HepG2 (cell line): Measurements from ENCODE around the gene CD2.

Source experiments
- ETV6 ChIP-seq: sonication (generic); formaldehyde crosslinking; conservative IDR thresholded peaks from 2 replicates; pipeline ENCODE4 v1.4.0; 2020; ENCODE audit warnings: missing genetic modification reagents
- HCFC1 ChIP-seq: fragments of 150-350 bp; IDR thresholded peaks from 2 replicates; pipeline ENCODE4 v1.6.1; 2014; ENCODE audit warnings: low read depth, low read length
- HES4 ChIP-seq: sonication (generic); formaldehyde crosslinking; IDR thresholded peaks from 2 replicates; pipeline ENCODE4 v1.9.0; 2021; ENCODE audit warnings: mild to moderate bottlenecking, missing genetic modification reagents, borderline replicate concordance
- HMG20B ChIP-seq: conservative IDR thresholded peaks from 2 replicates; pipeline ENCODE4 v1.6.1; 2016; ENCODE audit warnings: missing genetic modification reagents, missing compliant biosample characterization
- TF ChIP-seq, protein P1 (sequence below): sonication (generic); formaldehyde crosslinking; conservative IDR thresholded peaks from 2 replicates; pipeline ENCODE4 v1.4.0; 2020; ENCODE audit warnings: missing genetic modification reagents
- TF ChIP-seq, protein P2 (sequence below): sonication (generic); formaldehyde crosslinking; IDR thresholded peaks from 2 replicates; pipeline ENCODE4 v1.4.0; 2020; ENCODE audit warnings: missing genetic modification reagents

DNA sequence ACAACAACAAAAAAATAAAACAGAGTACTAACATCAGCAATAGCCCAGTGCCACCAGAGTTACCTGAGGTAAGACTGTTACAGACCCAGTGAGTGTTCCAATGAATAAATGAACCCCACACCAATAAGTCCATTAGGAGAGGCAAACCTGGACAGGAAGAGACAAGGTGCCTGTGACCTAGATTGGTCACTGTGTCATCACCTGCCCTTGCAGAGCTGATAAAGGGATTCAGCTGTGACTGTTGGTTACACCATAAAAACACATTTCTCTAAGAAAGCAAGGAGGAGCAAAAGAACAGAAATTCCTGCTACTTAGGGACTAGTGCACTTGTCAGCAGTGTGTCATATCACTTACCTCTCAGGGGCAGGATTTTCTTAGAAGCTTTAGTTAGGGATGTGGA lies 37.5 kb downstream of the CD2 start:
- TF ChIP-seq HMG20B (CRISPR knock-in tag), result no peak
- TF ChIP-seq, protein P1, sequence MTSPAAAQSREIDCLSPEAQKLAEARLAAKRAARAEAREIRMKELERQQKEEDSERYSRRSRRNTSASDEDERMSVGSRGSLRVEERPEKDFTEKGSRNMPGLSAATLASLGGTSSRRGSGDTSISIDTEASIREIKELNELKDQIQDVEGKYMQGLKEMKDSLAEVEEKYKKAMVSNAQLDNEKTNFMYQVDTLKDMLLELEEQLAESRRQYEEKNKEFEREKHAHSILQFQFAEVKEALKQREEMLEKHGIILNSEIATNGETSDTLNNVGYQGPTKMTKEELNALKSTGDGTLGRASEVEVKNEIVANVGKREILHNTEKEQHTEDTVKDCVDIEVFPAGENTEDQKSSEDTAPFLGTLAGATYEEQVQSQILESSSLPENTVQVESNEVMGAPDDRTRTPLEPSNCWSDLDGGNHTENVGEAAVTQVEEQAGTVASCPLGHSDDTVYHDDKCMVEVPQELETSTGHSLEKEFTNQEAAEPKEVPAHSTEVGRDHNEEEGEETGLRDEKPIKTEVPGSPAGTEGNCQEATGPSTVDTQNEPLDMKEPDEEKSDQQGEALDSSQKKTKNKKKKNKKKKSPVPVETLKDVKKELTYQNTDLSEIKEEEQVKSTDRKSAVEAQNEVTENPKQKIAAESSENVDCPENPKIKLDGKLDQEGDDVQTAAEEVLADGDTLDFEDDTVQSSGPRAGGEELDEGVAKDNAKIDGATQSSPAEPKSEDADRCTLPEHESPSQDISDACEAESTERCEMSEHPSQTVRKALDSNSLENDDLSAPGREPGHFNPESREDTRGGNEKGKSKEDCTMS (CRISPR knock-in tag), result no peak
- TF ChIP-seq ETV6, result no peak
- TF ChIP-seq, protein P2, sequence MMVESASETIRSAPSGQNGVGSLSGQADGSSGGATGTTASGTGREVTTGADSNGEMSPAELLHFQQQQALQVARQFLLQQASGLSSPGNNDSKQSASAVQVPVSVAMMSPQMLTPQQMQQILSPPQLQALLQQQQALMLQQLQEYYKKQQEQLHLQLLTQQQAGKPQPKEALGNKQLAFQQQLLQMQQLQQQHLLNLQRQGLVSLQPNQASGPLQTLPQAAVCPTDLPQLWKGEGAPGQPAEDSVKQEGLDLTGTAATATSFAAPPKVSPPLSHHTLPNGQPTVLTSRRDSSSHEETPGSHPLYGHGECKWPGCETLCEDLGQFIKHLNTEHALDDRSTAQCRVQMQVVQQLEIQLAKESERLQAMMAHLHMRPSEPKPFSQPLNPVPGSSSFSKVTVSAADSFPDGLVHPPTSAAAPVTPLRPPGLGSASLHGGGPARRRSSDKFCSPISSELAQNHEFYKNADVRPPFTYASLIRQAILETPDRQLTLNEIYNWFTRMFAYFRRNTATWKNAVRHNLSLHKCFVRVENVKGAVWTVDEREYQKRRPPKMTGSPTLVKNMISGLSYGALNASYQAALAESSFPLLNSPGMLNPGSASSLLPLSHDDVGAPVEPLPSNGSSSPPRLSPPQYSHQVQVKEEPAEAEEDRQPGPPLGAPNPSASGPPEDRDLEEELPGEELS (CRISPR knock-in tag), result no peak
- no peak for TF ChIP-seq HCFC1
- no peak for TF ChIP-seq HES4 (CRISPR knock-in tag)
